GM21360 (cell line): ENCODE data around the gene CCDC201.

ENCODE experiments used
- ATAC-seq: cut with Tn5 transposase; IDR thresholded peaks from one replicate; pipeline ENCODE4 v1.9.1; 2021; ENCODE audit warnings: mild to moderate bottlenecking, moderate library complexity; ENCODE audit not compliant: unreplicated experiment

CCDC201 gene

DNA sequence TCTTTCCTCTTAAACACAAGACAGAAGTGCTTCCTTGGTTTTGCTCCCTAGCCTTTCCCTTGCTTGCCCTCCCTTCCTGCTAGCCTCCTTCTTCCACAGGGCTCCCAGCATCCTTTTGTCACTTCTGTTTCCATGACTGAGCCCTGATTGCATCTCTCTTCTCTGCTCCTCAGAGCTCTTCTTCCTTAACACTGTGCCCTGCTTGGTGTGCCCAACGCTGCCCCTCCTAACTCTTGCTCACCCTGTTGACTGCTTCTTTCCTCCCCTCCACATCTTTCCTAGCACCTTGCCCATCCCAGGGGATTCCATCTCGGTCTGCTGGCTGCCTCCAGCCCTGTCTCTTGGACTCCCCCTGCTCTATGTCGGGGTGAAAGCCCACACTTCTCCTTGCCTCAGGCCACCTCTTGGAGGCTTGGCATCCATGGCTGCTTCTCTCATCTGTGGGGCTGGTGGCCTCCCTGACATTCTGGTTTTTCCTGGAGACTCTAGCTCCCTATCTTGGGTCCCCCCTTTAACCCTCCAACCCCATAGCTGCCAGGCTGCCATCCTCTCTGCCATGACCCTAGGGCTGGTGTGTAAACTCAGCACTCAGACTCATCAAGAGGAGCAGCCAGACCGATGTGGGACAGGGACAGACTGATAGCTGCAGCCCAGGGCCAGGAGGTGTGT, 21.2 kb upstream of the CCDC201 start:
- no peak for ATAC-seq

DNA sequence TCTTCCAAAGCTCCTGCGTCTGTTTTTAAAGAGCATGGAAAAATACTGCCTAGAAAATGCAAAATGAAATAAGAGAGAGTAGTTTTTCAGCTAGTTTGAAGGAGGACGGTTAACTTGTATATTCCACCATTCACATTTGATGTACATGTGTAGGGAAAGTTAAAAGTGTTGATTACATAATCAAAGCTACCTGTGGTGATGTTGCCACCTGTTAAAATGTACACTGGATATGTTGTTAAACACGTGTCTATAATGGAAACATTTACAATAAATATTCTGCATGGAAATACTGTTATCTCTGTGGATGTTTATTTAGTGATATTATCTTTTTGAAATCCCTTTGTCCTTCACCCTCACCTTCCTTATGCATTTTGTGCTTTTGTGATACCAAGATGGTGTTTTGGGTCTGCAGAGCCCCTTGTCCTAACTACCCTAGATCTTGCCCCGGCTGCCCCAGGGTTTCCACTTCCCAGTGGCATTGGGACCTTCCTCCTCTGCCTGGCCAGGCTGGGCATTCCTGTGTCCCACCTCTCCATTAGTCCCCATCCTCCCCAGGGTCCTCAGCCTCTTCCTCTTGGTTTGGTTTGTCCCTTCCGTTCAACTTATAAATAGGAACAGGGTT, 20.6 kb upstream of the CCDC201 start:
- no peak for ATAC-seq

DNA sequence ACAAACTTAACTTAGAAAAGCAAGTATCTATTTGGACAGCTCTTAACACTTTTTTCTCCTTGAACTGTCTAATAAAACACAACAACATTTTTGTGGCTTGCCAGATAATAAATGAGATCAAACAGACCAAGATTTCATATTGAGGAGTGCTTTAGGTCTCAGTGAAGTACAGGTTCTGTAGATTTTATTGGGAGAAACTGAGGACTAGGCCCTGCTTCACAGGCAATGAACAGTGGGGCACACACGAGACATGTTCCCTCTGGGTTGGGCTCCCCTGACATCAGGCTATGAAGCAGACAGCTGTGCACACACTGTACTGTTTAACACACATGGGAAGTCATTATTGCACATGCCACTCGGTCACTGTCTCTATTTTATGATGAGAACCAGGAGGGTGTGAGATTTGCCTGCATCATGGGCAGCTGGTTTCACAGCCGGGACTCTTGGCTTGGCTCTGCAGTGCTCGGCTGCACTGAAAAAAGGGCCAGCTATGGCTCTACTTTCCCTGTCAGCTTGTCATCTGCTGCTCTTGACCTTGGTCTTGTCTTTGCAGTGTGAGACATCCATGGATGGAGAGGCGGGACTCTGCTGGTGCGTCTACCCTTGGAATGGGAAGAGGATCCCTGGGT, 19.6 kb upstream of the CCDC201 start:
- ATAC-seq = no peak

DNA sequence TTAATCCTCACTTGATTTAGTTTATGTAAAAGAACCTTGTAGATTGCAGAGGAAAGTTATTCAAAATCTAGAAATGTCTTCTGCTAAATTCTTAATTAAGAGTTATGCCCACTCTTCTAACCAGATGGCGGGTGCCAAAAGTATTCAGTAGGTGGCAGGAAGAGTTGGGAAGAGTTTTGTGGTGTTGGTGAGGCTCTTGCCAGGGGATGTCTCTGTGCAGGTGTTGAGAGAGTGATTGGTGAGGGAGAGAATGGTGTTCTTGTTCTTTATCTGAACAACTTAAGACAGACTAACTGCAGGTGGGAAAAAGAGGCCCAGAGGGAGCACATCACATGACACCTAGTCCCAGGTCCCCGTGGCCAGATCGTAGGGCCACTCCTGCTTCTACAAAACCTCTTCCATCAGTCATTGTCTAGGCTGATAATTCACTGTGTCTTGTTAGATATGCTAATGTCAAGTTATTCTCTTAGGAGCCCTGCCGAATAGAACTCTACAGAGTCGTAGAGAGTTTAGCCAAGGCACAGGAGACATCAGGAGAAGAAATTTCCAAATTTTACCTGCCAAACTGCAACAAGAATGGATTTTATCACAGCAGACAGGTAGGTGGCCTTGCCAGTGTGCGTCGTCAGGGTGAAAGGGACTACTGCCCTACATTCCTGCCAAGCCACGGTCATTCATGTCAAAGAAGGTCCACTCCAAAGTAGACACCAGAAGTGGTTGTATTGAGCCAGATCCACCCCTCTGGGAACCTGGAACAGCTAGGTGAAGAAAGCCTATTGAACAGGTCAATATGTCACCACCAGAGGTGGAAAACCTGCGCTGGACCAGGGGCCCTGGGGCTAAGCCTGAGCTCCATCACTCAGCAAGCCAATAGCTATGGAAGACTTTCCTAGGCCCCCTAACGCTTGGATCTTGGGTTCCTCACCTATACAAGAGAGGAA, 18.9 kb upstream of the CCDC201 start:
- no peak for ATAC-seq

DNA sequence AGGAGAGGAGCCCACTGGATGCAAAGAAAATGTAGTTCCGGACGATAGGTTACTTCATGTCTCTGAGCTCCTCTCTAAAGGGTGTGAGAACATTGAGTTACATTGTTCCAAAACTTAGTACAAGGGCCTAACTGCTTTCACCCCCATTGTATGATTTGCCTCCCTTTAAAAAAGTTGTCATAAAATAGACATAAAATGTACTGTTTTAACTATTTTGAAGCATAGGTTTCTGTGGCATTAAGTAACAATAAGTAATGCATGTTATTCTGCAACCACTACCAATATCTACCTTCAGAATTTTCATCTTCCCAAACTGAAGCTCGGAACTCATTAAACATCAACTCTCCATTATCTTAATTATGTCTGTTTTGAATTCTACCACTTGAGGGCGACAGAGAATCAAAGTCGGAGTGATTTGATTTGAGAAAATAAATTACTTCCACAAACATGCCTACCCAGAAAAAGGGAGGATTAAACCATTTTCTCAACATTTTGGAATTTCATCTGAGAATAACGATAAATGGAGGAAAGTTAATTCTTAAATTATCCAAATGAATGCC, 18.1 kb upstream of the CCDC201 start:
- no peak for ATAC-seq

DNA sequence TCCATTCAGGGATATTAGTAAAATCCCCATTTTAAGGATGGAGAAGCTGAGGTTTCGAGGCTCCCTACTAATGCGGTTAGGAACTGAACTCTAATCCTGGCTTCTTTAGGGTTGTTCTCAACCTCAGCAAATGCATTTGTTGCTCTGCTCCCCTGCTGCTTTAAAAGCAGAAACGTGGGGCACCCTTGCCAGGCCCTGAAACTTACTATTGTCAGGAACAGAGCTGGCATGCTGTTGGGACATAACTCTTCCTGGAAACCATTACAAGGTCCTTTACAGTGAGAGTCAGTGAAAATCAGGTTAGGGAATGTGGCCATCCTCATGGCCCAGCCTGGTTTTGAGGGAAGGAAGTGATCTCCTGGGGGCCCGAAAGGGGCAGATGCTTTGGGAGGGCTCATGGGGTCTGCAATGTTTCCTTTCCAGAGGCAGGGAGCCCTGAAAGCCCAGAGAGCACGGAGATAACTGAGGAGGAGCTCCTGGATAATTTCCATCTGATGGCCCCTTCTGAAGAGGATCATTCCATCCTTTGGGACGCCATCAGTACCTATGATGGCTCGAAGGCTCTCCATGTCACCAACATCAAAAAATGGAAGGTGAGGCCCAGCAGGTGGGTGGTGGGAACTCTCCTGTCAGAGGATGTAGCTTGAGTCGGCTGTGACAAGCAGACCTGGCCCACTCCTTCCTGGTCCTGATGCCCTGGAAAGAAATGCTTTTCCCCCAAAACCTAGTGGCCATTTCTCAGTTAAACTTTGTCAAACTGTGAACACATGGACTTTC, 17.4 kb upstream of the CCDC201 start:
- no peak for ATAC-seq

DNA sequence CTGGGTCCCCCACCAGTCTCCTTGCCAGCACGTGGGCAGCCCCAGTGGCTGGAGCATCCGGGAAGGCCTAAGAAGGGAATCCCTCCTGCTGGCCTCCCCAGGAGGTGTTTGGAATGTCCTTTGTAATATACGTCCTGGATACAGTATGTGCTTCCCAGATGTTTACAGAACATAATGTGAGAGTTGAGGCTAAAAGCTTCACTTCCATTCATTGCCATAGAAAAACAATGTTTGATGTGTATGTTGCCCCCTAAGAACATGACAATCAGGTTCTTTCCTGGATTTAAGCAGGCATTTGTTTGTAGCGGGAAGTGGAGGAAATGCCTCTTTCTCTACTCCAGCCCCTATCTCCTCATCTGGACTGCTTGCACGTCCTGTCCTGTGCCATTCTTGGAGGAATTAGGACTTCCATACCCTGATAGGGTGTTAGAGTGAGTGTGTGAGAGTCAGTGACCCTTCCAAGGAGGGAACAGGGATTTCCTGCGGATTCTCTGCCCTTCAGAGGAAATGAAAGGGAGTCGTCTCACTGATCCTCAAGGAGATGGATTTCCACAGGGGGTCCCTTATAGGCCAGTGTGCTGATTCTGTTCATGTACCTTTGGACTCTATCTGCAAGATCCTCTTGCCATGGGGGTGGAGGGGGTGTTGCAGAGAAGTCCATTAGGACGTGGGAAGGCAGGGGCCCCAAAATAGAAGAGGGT, 16.6 kb upstream of the CCDC201 start:
- no peak for ATAC-seq

DNA sequence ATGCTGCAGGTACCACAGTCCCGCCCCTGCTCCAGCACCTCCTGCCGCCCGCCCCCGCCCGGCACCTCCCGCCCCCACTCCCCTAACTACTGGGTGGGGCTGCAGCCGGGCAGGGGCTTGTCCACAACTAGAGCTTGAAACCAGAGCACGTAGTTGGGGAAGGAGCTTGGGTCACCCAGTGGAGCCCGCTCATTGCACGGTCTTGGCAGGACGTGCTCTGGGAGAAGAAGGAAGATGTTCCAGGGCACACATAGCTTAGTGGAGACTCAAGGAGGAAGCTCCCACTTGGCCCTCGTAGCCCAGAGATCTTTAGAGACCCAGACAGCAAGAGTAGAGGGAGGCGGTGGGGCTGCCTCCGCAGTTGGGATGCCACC, 16.1 kb upstream of the CCDC201 start:
- no peak for ATAC-seq

DNA sequence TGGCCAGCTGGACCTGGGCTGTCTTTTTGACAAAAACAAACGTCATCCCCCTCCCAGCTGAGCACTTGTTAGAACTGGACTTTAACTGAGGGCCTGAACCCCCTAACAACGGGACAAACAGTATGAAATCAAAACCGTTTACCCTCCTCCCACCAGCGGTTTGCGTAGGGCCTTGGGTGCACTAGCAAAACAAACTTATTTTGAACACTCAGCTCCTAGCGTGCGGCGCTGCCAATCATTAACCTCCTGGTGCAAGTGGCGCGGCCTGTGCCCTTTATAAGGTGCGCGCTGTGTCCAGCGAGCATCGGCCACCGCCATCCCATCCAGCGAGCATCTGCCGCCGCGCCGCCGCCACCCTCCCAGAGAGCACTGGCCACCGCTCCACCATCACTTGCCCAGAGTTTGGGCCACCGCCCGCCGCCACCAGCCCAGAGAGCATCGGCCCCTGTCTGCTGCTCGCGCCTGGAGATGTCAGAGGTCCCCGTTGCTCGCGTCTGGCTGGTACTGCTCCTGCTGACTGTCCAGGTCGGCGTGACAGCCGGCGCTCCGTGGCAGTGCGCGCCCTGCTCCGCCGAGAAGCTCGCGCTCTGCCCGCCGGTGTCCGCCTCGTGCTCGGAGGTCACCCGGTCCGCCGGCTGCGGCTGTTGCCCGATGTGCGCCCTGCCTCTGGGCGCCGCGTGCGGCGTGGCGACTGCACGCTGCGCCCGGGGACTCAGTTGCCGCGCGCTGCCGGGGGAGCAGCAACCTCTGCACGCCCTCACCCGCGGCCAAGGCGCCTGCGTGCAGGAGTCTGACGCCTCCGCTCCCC, 15.5 kb upstream of the CCDC201 start, which contains the start of gene IGFBP1:
TSS of gene IGFBP1 (plus strand) at position 304 of the 808 bp plus-strand sequence. CDS start at position 469, 165 bp downstream.
- ATAC-seq = no peak

DNA sequence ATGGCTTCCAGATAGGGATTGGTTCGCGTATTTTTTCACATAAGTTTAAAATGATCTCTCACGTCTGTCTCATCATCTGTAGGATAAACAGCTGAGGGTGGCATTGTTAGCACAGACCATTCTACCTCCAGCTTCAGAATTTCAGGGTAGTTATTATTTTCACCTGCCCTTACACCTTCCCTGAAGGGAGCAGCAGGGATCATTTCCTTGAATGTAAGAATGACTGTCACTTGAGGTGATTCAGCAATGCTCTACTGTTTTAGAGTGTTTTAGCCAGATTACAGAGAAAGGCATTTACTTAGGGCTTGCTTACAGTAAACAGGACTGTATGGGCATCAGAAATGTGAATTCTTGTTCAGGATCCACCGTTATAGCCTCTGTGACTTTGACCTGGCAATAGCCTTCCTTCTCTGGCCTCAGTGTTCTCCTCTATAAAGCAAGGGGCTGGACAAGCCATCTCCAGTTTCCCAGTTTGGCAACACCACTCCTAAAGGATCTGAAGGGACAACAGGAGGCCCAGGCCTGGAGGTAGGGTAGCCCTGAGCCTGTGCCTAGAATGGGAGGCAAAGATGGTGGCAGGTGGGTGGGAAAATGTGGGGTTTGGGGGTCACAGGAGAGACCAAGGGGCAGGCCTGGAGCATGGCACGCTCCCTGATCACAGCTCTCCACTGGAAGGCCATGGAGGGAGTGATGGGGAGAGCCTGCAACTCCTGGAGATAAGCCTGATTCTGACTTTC, 14.2 kb upstream of the CCDC201 start:
- ATAC-seq = no peak

DNA sequence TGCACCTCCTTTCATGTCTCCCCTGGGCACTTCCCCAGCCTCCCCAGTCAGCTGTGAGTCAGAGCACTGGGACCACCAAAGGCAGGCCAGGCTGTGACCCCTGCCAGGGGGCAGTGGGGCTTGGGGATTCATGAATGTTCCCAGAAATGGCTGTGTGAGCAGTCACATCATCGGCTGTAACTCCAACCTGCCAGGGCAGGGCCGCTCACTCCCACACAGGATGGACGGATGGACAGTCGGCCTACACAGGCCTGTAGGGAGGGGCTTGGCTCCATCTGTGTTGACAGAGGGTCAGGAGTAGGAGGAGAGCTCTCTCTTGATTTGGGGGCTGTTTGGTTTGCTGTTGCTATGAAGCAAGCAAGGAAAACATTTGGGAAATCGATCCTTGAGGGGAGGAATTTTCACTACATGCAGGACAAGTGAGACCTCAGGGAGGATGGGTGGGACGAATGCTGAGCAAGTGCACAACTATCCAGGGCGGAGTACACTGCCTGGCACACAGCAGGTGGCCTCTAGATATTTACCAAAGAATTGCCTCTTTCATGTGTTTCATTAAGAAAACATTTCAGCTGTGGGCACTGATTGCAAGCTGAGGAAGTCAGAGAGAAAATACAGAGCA, 12.5 kb upstream of the CCDC201 start:
- ATAC-seq = no peak

DNA sequence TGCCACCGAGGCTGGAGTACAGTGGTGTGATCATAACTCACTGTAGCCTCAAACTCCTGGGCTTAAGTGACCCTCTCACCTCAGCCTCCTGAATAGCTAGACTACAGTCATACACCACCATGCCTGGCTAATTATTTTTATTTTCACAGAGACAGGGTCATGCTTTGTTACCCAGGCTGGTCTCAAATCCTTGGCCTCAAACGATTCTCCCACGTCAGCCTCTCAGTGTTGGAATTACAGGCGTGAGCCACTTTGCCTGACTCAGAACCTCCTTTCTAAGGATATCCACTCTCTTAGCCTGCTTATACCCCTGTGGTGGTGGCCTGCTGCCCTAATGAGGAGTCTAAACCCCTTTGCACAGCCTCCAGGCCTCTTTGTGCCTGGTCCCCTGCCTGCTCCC, 11.3 kb upstream of the CCDC201 start:
- ATAC-seq = no peak

DNA sequence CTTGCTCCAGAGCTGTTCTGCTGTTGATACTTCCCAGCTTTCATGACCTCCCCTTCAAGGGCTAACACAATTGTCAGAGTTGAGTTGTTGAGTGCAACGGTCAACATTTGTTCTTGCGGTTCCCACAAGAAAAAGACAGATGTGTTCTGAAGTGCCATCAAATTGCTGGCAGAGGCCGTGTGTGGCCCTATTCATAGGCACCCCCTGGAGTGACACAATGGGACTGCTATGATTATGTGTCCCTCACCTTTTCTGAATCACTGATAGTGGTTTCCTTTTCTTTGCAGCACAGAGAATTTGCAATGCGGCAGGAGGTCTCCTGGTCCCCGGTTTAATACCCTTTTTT, 9.6 kb upstream of the CCDC201 start:
- ATAC-seq = no peak

DNA sequence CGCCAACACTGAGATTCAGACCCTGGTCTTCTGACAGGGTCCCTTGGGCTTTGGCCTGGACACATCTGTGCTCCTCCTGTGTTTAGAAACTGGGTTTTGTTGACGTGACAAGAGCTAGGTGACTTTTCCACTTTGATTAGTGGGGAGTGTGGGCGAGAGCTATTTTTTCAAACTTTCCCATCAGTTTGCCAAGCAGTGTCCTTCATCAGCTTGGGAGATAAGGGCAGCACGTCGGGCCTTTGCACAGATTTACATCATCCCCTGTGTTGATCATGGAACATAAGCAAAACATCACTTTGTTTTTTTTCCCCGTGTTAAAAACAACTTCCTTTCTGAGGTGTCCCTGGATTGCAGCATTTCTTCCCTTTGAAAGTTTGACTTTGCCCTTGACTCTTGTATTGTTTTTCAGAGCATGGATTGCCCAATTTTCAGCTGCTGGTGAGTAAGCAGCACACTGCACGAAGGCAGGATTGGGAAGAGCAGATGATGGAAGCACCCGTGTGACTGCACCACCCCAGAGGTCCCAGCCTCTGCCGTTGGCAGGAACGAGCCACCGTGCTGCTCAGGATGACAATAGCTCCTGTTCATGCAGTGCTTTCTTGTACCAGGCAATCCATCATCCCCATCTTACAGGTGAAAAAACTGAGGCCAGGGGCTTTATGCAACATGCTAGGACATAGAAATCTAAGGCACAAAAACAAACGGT, 9.0 kb upstream of the CCDC201 start:
- ATAC-seq = no peak

DNA sequence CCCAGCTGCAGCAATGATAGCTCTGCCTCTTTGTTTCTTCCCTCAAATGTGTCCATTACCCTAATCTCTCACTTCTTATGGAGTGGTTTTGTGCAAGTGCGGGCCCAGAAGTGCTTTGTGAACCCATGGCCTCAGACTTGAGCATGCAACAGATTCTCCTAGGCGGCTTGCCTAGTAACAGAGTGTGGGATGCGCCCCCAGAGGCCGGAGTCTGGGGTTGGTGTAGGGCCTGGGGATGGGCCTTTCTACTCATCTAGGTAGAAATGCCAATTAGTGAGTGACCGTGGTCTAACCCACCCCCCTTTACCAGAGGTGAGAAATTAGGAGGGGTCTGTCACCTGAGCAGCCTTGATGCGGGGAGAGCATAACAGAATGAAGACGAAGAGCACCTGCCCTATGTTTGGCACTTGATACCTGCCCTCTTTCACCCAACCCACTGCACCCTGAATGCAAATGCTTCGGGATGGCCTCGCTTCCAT, 8.4 kb upstream of the CCDC201 start:
- no peak for ATAC-seq

DNA sequence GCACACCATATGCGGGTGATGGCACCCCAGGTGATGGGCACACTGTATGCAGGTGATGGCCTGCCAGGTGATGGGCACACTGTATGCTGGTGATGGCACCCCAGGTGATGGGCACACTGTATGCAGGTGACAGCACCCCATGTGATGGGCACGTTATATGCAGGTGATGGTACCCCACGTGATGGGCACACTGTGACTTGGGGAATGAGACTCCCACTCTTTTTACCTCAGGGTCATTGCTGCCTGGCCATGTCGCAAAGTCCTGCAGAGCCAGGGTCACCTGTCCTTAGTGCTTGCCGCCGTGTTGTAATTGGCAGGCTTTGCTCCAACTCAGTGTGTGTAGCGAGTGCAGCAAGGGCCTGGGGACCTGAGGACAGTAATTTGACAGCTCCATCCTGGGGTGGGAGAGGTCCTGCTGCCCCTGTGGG, 7.6 kb upstream of the CCDC201 start:
- no peak for ATAC-seq
